ENCODE data around the gene EDA. TPM values are rescaled to one million over a fixed set of nuclear protein-coding genes. Genes with fewer than 3 reads are reported as not detected.

The EDA gene
- total RNA-seq, 1 experiment from 2014 or later: 0.23 TPM

GRCh38 chrX:69961365-69962072 is 345.6 kb downstream of the EDA start:
- H3K27me3 ChIP-seq (ENCODE audit: control insufficient read depth, insufficient read depth, low read length): no peaks in the 10 kb centered on the region
- no peaks in the 10 kb centered on the region for H3K9me3 ChIP-seq (ENCODE audit: control insufficient read depth, insufficient read depth, low read depth, low read length)
- H3K36me3 ChIP-seq (ENCODE audit: control insufficient read depth, insufficient read depth, low read length): no peaks in the 10 kb centered on the region
- TF ChIP-seq POLR2AphosphoS5 (IDR thresholded peaks at IDR 0.05; ENCODE audit: low read depth, low read length) (no peak), SIN3A (IDR thresholded peaks at IDR 0.05; ENCODE audit: borderline replicate concordance, insufficient read depth, low read depth, low read length) (no peak), CTCF (IDR thresholded peaks at IDR 0.05) (no peak), REST (IDR thresholded peaks at IDR 0.05; ENCODE audit: insufficient read depth in 1 of 2, low read depth in 2 of 2, low read length in 1 of 2) (no peak), TCF7L2 (IDR thresholded peaks at IDR 0.05; ENCODE audit: low read depth, low read length) (no peak)
- H3K27ac ChIP-seq (ENCODE audit: low read length): no peak overlapping the region
- CTCF ChIA-PET: no interaction called here
- ATAC-seq (no peak), DNase-seq (ENCODE audit: low read depth, low spot score) (no peak)
- in situ Hi-C loops (cut with HindIII; ENCODE audit: low pct_unique_long_range_greater_than_20kb, low sequenced_read_pairs) (no loop called here), intact Hi-C loops (cut with micrococcal nuclease; ENCODE audit: unreplicated experiment) (no loop called here)
- H3K4me1 ChIP-seq (ENCODE audit: control insufficient read depth, insufficient read depth, low read length): no peaks in the 10 kb centered on the region
- POLR2A ChIA-PET: no interaction called here
- no TSS peak for BruUV-seq (replicated peaks)
- H3K4me3 ChIP-seq (ENCODE audit: low read depth in 2 of 2, low read length in 2 of 2): no peak overlapping the region

- BruUV-seq (replicated peaks): no TSS peak
- ChIA-PET POLR2A (no interaction called here), CTCF (no interaction called here)
- no peak overlapping the region for H3K4me3 ChIP-seq (ENCODE audit: low read depth in 2 of 2, low read length in 2 of 2)
- no peak for TF ChIP-seq TCF7L2 (IDR thresholded peaks at IDR 0.05; ENCODE audit: low read depth, low read length)
- no peak for TF ChIP-seq SIN3A (IDR thresholded peaks at IDR 0.05; ENCODE audit: borderline replicate concordance, insufficient read depth, low read depth, low read length)
- TF ChIP-seq CTCF (IDR thresholded peaks at IDR 0.05): no peak
- TF ChIP-seq REST (IDR thresholded peaks at IDR 0.05; ENCODE audit: insufficient read depth in 1 of 2, low read depth in 2 of 2, low read length in 1 of 2): no peak
- no peak for TF ChIP-seq POLR2AphosphoS5 (IDR thresholded peaks at IDR 0.05; ENCODE audit: low read depth, low read length)
- H3K9me3 ChIP-seq (ENCODE audit: control insufficient read depth, insufficient read depth, low read depth, low read length): no peaks in the 10 kb centered on the region
- no peaks in the 10 kb centered on the region for H3K36me3 ChIP-seq (ENCODE audit: control insufficient read depth, insufficient read depth, low read length)
- ATAC-seq (no peak), DNase-seq (ENCODE audit: low read depth, low spot score) (no peak)
- intact Hi-C loops (cut with micrococcal nuclease; ENCODE audit: unreplicated experiment) (no loop called here), in situ Hi-C loops (cut with HindIII; ENCODE audit: low pct_unique_long_range_greater_than_20kb, low sequenced_read_pairs) (no loop called here)
- no peaks in the 10 kb centered on the region for H3K27me3 ChIP-seq (ENCODE audit: control insufficient read depth, insufficient read depth, low read length)
- H3K27ac ChIP-seq (ENCODE audit: low read length): no peak overlapping the region
- no peaks in the 10 kb centered on the region for H3K4me1 ChIP-seq (ENCODE audit: control insufficient read depth, insufficient read depth, low read length)
Observed at GRCh38 chrX:69968950-69969349, 353.0 kb downstream of the EDA start.

All from Panc1 (cell line).